WTC11 (cell line): Measurements from ENCODE around the gene NKX2-1. TPM values are rescaled to one million over a fixed set of nuclear protein-coding genes. Genes with fewer than 3 reads are reported as not detected.

ENCODE experiments used
- ATAC-seq: fragments of 200-7000 bp; cut with Tn5 transposase; 2 replicates; pipeline ENCODE4 v1.10.0; 2021; ENCODE audit warnings: mild to moderate bottlenecking, moderate library complexity
- CTCF ChIA-PET: fragments of 300-600 bp; sonication (Branson Sonifier 250); formaldehyde crosslinking; loops from one replicate; lab custom pipeline; 2021; ENCODE audit warnings: antibody characterized with exemption; lab: Charles Lee
- POLR2A ChIA-PET: fragments of 350-600 bp; sonication (Branson Sonifier 250); formaldehyde crosslinking; loops from one replicate; lab custom pipeline; 2021; ENCODE audit warnings: antibody characterized with exemption; lab: Charles Lee
- DNase-seq: peaks from one replicate; pipeline ENCODE4 v3.0.0; 2021; ENCODE audit warnings: low spot score
- H3K27ac Mint-ChIP-seq: 2 replicates; pipeline ENCODE4 v1.8.0; 2021; ENCODE audit warnings: mixed read lengths
- H3K27me3 Mint-ChIP-seq: 2 replicates; pipeline ENCODE4 v1.8.0; 2021; ENCODE audit warnings: low read depth, mild to moderate bottlenecking, moderate library complexity, mixed read lengths
- H3K36me3 Mint-ChIP-seq: 2 replicates; pipeline ENCODE4 v1.8.0; 2021; ENCODE audit warnings: mixed read lengths
- H3K4me1 Mint-ChIP-seq: 2 replicates; pipeline ENCODE4 v1.8.0; 2022; ENCODE audit warnings: mixed read lengths
- H3K4me3 Mint-ChIP-seq: 2 replicates; pipeline ENCODE4 v1.8.0; 2021; ENCODE audit warnings: mild to moderate bottlenecking, moderate library complexity, mixed read lengths
- H3K9me3 Mint-ChIP-seq: 2 replicates; pipeline ENCODE4 v1.8.0; 2021; ENCODE audit warnings: mixed read lengths
- GABPB1 ChIP-seq: sonication (generic); formaldehyde crosslinking; IDR thresholded peaks from 2 replicates; pipeline ENCODE4 v1.8.1; 2023; ENCODE audit warnings: mild to moderate bottlenecking, missing genetic modification reagents
- NR3C1 ChIP-seq: sonication (generic); formaldehyde crosslinking; conservative IDR thresholded peaks from 2 replicates; pipeline ENCODE4 v1.8.1; 2023; ENCODE audit warnings: low read depth, mild to moderate bottlenecking, missing genetic modification reagents
- PRRX2 ChIP-seq: fragments of 250-450 bp; sonication (Bioruptor Pico); IDR thresholded peaks from 2 replicates; pipeline ENCODE4 v1.8.0; 2021; ENCODE audit warnings: mild to moderate bottlenecking
- SMAD3 ChIP-seq: sonication (generic); formaldehyde crosslinking; IDR thresholded peaks from 2 replicates; pipeline ENCODE4 v1.8.0; 2022; ENCODE audit warnings: missing genetic modification reagents, mild to moderate bottlenecking, borderline replicate concordance
- SMAD4 ChIP-seq: sonication (generic); formaldehyde crosslinking; IDR thresholded peaks from 2 replicates; pipeline ENCODE4 v1.8.0; 2022; ENCODE audit warnings: mild to moderate bottlenecking, missing genetic modification reagents
- SOX15 ChIP-seq: fragments of 250-450 bp; sonication (Bioruptor Pico); IDR thresholded peaks from 2 replicates; pipeline ENCODE4 v1.9.0; 2021; ENCODE audit warnings: mild to moderate bottlenecking
- ZNF416 ChIP-seq: fragments of 250-450 bp; sonication (Bioruptor Pico); IDR thresholded peaks from 2 replicates; pipeline ENCODE4 v1.9.0; 2021; ENCODE audit warnings: mild to moderate bottlenecking, inconsistent platforms
- ZNF671 ChIP-seq: fragments of 250-450 bp; sonication (Bioruptor Pico); IDR thresholded peaks from 2 replicates; pipeline ENCODE4 v1.8.0; 2021; ENCODE audit warnings: mild to moderate bottlenecking
- total RNA-seq: library from RNA; stranded (reverse); gene quantifications from 3 replicates; pipeline ENCODE4 v1.2.3, GENCODE V29; 2021
- TF ChIP-seq, protein P1 (sequence below): sonication (generic); formaldehyde crosslinking; IDR thresholded peaks from 2 replicates; pipeline ENCODE4 v1.8.1; 2023; ENCODE audit warnings: mild to moderate bottlenecking, missing genetic modification reagents, moderate library complexity
- TF ChIP-seq, protein P2 (sequence below): fragments of 250-450 bp; sonication (Bioruptor Pico); IDR thresholded peaks from 2 replicates; pipeline ENCODE4 v1.9.0; 2021; ENCODE audit warnings: moderate library complexity, mild to moderate bottlenecking, inconsistent platforms, borderline replicate concordance
- TF ChIP-seq, protein P3 (sequence below): sonication (generic); formaldehyde crosslinking; IDR thresholded peaks from 2 replicates; pipeline ENCODE4 v1.8.1; 2022; ENCODE audit warnings: mild to moderate bottlenecking, moderate library complexity, missing genetic modification reagents
- TF ChIP-seq, protein P4 (sequence below): sonication (generic); formaldehyde crosslinking; IDR thresholded peaks from 2 replicates; pipeline ENCODE4 v1.8.0; 2022; ENCODE audit warnings: mild to moderate bottlenecking, missing genetic modification reagents

Gene NKX2-1
- total RNA-seq, 1 experiment from 2014 or later, result not detected

DNA sequence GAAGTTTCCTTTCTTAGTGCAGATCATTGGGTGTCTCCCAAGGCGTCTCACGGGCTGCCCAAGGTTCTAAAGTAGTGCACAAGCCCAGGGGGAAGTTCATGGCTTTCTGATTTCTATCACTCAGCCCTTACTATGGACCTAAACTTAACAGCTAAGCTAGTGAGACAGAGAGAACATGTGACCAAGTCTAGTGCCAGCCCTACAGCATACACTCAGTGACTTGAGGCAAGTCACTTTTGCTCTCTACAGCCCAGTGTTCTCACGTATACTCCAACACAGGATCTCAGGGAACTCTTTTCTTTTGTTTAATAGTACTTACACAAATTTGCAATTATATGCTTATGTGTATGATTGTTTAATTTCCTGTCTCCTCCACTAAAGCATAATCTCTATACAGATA, 48.6 kb downstream of the NKX2-1 start:
- H3K9me3 Mint-ChIP-seq, result no peaks in the 10 kb centered on the region
- H3K4me3 Mint-ChIP-seq, result no peak overlapping the region
- POLR2A ChIA-PET, result no interaction called here
- H3K27ac Mint-ChIP-seq, result no peak overlapping the region
- CTCF ChIA-PET, result no interaction called here
- H3K4me1 Mint-ChIP-seq, result no peaks in the 10 kb centered on the region
- DNase-seq (no peak), ATAC-seq (no peak)
- TF ChIP-seq, protein P1, sequence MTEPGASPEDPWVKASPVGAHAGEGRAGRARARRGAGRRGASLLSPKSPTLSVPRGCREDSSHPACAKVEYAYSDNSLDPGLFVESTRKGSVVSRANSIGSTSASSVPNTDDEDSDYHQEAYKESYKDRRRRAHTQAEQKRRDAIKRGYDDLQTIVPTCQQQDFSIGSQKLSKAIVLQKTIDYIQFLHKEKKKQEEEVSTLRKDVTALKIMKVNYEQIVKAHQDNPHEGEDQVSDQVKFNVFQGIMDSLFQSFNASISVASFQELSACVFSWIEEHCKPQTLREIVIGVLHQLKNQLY (CRISPR knock-in tag), result no peak
- TF ChIP-seq ZNF671, result no peak
- TF ChIP-seq, protein P2, sequence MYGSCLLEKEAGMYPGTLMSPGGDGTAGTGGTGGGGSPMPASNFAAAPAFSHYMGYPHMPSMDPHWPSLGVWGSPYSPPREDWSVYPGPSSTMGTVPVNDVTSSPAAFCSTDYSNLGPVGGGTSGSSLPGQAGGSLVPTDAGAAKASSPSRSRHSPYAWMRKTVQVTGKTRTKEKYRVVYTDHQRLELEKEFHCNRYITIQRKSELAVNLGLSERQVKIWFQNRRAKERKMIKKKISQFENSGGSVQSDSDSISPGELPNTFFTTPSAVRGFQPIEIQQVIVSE, result no peak
- no peak for TF ChIP-seq SOX15
- peaks cover 27% of the 10 kb centered on the region for H3K27me3 Mint-ChIP-seq
- no peaks in the 10 kb centered on the region for H3K36me3 Mint-ChIP-seq

DNA sequence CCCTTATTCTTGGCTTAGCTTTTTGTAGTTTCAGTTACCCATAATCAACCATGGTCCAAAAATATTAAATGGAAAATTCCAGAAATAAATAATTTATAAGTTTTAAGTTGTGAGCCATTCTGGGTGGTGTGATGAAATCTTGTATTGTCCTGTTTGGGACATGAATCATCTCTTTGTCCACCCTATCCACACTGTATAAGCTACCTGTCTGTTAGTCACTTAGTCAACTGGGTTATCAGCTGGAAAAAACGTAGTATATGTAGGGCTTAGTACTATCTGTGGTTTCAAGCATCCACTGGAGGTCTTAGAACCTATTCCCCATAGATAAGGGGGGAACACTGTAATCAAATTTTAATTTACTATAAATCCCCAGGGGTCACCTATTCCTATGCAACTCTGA, 52.7 kb downstream of the NKX2-1 start:
- no peaks in the 10 kb centered on the region for H3K36me3 Mint-ChIP-seq
- no peak for TF ChIP-seq GABPB1 (CRISPR knock-in tag)
- TF ChIP-seq, protein P2, result no peak
- no peak for TF ChIP-seq SMAD4
- TF ChIP-seq NR3C1 (CRISPR knock-in tag), result no peak
- TF ChIP-seq, protein P3, sequence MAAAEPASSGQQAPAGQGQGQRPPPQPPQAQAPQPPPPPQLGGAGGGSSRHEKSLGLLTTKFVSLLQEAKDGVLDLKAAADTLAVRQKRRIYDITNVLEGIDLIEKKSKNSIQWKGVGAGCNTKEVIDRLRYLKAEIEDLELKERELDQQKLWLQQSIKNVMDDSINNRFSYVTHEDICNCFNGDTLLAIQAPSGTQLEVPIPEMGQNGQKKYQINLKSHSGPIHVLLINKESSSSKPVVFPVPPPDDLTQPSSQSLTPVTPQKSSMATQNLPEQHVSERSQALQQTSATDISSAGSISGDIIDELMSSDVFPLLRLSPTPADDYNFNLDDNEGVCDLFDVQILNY (CRISPR knock-in tag), result no peak
- TF ChIP-seq ZNF416, result no peak
- no peak for TF ChIP-seq SMAD3
- no peak for TF ChIP-seq PRRX2 (CRISPR knock-in tag)
- TF ChIP-seq, protein P4, sequence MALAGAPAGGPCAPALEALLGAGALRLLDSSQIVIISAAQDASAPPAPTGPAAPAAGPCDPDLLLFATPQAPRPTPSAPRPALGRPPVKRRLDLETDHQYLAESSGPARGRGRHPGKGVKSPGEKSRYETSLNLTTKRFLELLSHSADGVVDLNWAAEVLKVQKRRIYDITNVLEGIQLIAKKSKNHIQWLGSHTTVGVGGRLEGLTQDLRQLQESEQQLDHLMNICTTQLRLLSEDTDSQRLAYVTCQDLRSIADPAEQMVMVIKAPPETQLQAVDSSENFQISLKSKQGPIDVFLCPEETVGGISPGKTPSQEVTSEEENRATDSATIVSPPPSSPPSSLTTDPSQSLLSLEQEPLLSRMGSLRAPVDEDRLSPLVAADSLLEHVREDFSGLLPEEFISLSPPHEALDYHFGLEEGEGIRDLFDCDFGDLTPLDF (CRISPR knock-in tag), result no peak
- POLR2A ChIA-PET, result no interaction called here
- H3K4me1 Mint-ChIP-seq, result 0 out of 2 replicates have a peak, but pooled peaks cover 4% of the 10 kb centered on the region
- ATAC-seq (no peak), DNase-seq (no peak)
- no peaks in the 10 kb centered on the region for H3K9me3 Mint-ChIP-seq
- no peak overlapping the region for H3K27ac Mint-ChIP-seq
- CTCF ChIA-PET, result interaction anchor here (0.8 to 3.3 kb wide), 2 partner anchors 16 to 58 kb away, joined by 4 to 10 read pairs; no protein-coding TSS in a partner anchor
- H3K4me3 Mint-ChIP-seq, result no peak overlapping the region
- H3K27me3 Mint-ChIP-seq, result peaks cover 21% of the 10 kb centered on the region

Other genes starting within 250 kb of the NKX2-1 start
- 18.1 to 19.5 TPM (median 18.4 TPM) in 3 replicates for gene MBIP, start 199.6 kb downstream of the NKX2-1 start, total RNA-seq
- gene NKX2-8, start 62.4 kb upstream of the NKX2-1 start, total RNA-seq, result not detected in 3 replicates
- not detected in 3 replicates for gene PAX9, start 141.6 kb upstream of the NKX2-1 start, total RNA-seq